ENCODE results near the gene TMPRSS6. TPM values are rescaled to one million over a fixed set of nuclear protein-coding genes. Genes with fewer than 3 reads are reported as not detected.

Gene TMPRSS6
- total RNA-seq, 1 donor from 2014 or later = not detected

DNA sequence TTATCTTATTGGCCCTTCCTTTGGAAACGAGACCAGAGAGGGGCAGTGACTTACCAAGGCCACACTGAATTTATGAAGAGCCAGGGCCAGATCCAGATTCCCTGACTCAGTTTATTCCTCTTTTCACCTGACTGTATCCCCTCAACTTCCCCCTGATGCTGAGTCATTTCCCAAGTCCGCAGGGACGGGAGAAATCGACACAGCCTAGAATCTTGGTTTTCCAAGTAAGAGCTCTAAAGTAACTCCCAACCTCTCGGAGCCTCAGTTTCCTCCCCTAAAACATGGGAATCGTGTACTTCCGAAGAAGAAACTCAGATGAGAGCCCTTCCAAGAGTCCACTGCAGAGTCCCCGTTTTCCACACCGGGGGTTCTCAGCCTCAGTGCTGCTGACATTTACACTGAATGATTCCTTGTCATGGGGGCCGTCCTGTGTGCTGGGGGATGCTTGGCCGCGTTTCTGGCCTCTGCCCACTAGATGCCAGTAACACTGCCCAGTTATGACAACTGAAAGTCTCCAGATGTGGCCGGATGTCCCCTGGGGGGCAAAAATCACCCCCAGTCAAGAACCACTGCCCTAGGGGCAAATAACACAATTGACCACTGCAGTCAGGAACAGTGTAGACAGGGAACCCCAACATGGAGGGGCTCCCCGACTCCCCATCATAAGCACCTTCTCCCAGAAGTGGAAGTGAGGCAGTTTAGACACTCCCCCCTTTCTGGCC is 78.8 kb downstream of the TMPRSS6 start:
- no peak for DNase-seq (ENCODE audit: low read depth)

DNA sequence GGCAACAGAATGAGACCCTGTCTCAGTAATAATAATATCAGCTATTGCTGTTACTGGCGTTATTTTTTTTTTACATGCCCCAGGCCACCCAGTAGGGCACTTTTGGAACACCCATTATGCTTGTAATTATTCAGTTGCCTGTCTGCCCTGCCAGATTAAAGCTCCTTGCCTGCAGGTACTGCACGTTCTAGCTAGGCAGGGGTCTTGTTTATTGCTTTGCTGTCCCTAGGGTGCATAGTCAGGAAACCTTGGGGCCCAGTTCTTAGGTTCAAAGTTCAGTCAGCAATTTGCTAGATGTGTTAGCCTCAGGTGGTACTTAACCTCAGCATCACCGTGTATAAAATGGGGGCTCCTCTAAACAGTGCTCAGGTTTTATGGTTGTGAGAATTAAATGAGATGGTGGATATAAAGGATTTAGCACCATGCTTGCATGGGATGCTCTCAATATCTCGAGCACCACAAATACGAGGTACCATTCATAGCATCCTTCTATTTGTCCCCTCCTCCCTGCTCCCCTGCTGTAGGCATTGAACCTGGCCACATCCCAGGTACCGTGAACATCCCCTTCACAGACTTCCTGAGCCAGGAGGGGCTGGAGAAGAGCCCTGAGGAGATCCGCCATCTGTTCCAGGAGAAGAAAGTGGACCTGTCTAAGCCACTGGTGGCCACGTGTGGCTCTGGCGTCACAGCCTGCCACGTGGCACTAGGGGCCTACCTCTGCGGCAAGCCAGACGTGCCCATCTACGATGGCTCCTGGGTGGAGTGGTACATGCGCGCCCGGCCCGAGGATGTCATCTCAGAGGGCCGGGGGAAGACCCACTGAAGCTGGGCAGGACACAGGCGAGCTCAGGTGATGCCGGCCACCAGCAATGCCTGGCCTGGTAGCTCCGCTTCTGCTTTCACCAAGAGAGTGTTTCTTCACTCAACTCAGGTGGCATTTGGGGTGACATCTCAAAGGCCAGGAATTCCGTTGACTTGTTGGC is 80.5 kb downstream of the TMPRSS6 start:
- DNase-seq (ENCODE audit: low read depth) = no peak

DNA sequence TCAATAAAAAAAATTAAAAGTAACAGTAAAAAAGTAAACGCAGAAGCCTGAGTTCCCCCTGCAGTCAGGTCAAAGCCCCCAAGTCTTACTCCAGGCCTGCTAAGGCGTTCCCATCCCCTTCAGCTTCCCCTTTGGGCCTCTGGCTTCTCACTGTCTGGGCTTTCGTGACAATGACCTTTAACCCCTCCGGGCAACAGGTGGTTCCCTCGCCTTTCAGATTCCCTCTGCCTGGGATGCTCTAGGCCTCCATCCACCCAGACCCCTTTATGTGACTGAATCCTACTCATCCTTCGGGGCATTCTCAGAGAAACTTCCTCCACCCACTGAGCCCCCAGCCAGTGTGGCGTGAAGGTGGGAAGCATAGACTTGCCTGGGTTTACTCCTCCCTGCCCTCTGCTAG is 82.0 kb downstream of the TMPRSS6 start:
- no peak for DNase-seq (ENCODE audit: low read depth)

DNA sequence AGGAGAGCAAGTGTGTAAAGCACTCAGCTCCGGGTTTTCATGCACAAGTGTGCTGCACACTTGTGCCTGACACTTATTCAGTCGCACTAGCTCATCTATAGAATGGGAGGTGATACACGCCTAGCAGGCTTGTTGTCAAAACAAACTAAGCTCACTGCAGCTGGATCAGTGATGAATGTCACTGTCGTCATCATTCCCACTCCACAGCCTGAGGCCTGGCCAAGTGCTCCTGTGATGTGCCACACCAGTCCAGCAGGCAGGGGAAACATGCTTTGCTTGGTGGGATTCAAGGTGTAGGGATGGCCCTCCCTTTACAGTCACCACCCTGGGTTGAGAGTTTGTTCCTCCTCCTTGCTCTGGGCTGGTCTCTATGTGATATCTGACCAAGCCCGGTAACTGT is 83.2 kb downstream of the TMPRSS6 start:
- no peak for DNase-seq (ENCODE audit: low read depth)

DNA sequence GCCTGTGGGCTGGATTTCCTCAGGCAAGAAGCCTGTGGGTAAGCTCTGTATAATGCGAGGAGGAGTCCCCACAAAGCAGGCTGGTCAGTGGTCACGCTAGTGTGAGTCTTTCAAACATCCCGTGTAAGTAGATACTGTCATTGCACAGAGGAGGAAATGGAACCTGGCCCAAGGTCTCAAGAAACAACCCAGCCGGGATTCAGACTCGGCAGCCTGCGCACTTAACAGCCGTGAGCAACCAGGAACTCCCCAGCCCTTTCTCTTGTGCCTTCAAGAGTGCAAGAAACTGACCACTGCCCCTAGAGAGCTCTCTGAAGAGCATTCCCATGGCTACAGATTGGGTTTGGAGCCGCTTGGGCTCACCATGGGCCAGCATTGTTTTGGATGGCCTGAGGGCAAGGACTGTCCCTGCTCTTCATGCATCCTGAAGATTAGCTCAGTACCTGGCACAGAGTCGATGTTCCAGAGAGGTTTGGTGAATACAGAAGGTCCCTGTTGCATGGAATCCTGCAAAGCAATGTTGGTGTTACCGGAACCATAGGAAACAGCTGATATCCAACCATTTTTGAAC is 83.9 kb downstream of the TMPRSS6 start:
- DNase-seq (ENCODE audit: low read depth) = no peak

DNA sequence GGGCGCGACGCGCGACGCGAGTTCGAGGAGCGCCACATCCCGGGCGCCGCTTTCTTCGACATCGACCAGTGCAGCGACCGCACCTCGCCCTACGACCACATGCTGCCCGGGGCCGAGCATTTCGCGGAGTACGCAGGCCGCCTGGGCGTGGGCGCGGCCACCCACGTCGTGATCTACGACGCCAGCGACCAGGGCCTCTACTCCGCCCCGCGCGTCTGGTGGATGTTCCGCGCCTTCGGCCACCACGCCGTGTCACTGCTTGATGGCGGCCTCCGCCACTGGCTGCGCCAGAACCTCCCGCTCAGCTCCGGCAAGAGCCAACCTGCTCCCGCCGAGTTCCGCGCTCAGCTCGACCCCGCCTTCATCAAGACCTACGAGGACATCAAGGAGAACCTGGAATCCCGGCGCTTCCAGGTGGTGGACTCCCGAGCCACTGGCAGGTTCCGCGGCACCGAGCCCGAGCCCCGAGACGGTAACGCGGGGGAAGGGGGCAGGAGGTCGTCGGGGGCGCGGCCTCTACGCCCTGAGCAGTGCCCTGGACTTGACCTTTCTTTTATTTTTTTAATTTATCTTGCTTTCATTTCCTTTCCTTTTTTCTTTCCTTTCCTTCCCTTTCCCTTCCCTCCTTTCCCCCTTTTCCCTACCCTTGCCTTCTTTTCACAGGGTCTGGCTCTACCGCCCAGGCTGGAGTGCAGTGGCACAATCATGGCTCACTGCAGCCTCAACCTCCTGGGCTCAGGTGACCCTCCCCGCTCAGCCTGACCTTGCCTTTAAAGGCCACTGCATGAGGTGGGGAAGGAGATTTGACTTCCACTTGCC is 85.0 kb downstream of the TMPRSS6 start:
- DNase-seq (ENCODE audit: low read depth) = no peak

DNA sequence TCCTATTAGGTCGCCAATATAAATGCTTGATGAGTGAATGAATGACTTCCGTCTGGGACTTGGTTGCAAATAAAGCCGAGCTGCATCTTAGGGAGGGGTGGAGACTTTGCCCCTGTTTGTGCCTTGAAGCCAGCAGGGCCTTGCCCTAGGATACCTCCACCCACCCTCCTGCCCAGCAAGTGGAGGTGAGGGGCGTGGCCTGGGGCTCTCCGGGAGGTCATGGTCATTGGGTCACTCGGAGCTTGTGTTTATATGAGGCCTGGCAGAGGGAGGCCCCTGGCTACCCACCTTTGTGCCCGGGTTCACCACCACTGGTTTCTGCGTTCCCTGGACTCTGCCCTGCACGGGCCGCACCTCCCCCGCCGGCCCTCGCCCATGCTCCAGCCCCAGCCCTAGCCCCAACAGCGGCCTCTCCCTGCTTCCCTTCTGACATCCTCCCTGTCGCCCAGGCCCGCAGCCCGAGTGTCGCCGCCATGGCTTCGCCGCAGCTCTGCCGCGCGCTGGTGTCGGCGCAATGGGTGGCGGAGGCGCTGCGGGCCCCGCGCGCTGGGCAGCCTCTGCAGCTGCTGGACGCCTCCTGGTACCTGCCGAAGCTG is 85.7 kb downstream of the TMPRSS6 start:
- DNase-seq (ENCODE audit: low read depth) = no peak

DNA sequence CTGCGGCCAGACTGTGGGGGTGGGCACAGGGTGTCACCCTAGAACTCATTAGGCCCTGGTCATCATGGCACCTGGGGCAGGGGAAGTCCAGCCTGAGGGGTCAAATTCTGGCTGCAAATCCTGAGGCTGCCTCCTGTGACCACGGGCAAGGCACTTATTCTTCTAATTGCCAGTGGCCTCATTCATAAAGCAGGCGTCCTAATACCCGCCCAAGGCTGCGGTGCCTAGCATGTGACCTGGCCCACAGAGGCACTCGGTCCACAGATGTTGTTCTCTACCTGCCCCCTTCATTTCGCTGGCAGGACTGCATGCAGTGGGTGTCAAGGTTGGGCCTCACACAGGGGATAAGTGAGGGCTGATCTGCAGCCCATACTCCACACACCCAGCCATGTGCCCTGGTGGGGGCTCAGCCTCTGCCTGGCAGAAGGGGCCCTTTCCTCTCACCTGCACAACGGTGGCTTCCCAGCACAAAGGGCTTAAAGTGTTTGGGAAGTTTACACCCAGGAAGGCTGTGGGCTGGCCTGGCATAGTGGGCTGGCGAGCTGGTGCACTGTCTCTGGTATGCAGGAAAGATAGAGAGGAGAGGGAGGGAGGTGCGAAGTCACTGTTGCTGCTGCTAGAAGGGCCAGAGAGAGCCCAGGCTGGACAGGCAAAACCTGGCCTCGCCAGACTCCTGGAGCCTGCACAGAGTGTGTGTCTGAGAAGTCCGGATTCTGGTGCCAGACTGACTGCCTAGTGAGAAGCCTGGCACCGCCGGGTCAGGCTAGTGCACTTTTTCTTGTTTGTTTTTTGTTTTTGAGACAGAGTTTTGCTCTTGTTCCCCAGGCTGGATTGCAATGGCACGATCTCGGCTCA is 86.8 kb downstream of the TMPRSS6 start:
- DNase-seq (ENCODE audit: low read depth) = no peak

DNA sequence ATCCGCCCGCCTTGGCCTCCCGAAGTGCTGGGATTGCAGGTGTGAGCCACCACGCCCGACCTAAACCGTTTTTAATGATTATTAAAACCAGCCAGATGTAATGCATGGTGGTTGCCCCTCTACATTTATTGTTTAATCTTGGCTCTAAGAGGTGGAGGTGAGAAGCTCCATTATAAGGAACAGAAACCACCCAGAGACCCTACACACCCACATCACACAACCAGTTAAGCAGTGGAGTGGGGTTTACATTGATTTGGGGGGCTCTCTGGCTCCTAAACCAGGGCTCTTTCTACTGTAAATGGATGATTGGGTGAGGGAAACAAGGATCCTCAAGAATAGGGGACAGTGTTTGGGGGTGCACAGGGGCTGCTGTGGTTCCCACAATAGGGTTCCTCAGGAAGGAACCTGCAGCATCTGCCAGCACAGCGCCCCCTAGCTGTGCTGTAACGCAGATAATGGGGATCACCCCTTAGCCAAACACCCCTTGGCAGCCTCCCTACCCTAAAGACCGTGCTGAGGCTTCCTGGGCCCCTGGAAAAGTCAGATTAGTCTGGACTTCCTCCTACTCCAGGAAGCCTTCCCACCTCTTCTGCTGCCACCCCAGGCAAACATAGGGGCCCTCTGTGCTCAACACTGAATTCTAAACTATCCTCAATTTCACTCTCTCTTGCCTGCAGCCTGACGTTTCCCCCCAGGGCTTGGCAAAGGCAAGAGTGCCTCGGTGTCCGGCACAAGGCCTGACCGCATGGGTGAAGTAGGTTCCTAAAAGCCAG is 87.6 kb downstream of the TMPRSS6 start:
- DNase-seq (ENCODE audit: low read depth) = peak; percentile 42

DNA sequence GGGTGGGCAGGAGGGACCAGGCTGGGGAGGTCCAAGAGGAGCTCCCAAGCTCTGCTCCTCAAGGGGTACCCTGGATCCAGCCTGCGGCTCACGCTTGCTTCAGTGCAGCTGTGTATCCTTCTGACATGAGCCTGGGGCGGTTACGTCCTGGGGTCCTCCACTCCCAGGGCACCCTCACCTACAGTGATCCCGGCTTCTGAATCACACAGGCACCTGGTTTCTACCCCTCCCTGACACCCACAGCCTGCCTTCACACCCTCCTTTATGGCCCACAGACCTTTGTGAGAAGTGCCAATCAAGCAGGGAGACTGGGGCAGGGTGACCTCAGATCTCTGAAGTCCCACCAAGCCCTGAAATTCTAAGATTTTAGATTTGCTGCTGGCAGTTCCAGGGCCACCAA is 88.5 kb downstream of the TMPRSS6 start:
- DNase-seq (ENCODE audit: low read depth) = no peak

DNA sequence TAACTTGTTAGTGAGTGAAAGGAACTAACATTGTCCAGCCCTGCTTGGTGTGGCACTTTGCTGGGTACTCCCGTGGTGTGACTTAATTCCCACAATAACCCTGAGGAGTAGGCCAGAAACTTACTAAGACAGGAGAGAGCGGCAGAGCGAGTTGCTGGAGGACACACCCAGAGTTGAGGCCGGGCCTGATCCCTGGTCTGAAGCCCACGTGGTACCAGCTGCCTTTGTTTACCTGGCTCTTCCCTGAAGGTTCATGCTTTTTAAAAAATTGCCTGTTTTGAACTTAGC is 89.4 kb downstream of the TMPRSS6 start:
- DNase-seq (ENCODE audit: low read depth) = peak; percentile 56

DNA sequence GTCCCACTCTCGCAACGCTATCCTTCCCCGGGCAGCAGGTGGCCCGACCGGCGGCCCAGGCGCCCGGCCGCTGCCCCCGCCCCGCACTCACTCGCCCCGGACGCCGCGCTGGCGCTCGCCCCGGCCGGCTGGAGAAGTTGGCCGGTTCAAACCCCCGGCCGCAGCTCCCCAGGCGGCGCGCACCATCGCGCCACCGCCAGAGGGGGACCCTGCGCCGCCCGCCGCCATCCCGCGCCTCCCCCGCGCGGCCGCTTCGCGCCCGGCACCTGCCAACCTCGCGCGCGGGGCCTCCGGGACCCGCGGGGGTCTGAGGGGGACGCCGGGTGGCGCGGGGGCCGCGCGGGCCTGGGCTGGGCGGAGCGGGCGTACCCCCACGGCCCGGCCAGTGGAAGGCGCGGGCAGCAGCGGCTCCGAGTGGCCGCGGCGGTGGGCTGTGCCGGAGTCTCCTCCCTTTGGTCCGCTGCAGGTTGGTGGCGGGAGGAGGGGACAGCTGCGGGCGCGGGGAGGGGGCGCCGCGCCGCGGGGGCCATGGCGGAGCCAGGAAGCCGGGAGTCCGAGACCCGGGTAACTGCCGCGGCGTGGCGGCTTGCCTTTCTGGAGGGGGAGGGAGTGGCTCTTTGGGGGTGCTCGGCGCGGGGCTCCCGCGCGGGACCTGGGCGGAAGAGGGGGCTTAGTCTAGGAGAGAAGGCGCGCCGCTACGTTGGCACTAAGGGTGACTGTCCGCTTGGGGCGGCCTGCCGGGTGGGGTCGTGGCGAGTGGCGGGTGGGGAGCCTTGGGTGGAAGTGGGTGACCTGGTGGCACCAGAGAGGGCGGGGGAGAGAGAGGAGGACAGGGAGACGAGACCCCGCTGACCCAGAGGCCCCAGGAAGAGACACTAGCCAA is 90.0 kb downstream of the TMPRSS6 start, which contains the start of the genes MPST and TST:
TSS of gene MPST (plus strand) at position 434 of the 883 bp plus-strand sequence. CDS start at position 529, 95 bp downstream.
TSS of gene TST (minus strand) at position 139 of the 883 bp plus-strand sequence. CDS start 715 bp downstream, outside the sequence.
- DNase-seq (ENCODE audit: low read depth) = peak; percentile 82

DNA sequence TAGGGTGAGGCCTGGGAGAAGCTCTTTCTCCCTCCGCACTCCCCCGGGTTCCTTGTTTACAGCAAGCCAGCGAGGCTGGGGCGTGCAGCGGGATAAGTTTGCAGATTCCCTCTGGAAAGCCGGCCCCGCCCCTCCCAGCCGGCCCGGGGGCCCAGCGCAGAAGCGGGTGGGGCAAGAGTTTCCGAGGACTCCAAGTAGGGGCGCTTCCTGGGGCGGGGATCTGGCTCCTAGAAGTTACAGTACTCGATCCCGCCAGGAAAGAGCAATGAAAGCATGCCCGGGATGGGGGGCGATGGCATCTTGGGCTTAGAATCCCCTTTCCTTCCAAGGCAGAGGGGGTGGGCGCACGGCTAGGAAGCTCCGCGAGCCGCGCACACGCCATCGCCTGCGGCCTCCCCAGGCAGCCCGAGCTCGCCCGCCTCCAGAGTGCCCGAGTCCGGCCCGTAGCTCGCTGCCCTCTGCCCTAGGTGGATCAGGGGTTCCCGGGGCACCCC is 90.7 kb downstream of the TMPRSS6 start:
- peak; percentile 54 for DNase-seq (ENCODE audit: low read depth)

DNA sequence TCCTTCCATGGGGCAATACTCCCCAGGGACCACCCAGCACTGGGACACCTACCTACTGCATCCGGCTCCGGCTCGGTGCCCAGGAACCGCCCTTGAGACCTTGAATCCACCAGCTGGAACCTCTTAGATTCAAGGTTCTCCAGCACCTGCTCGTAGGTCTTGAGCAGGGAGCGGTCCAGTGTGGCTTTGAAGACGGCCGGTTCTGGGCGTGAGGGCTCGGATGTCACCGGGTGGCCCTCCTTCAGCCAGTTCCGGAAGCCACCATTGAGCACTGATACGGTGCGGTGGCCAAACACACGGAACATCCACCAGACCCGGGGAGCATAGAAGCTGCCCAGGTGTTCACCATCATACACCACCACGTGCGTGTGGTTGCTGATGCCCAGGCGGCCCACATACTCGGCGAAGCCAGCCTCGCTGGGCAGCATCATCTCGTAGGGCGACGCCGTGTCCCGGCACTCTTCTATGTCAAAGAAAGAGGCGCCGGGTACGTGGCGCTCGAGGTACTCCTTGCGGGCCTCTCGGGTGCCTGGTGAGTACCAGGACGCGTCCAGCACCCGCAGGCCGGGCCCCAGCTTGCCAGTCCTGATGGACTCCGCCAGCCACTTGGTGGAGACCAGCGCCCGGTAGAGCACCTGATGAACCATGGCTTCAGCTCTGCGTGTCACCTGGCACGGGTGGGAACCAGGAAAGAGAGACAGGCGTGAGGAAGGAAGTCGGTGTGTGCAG is 91.3 kb downstream of the TMPRSS6 start:
- no peak for DNase-seq (ENCODE audit: low read depth)

DNA sequence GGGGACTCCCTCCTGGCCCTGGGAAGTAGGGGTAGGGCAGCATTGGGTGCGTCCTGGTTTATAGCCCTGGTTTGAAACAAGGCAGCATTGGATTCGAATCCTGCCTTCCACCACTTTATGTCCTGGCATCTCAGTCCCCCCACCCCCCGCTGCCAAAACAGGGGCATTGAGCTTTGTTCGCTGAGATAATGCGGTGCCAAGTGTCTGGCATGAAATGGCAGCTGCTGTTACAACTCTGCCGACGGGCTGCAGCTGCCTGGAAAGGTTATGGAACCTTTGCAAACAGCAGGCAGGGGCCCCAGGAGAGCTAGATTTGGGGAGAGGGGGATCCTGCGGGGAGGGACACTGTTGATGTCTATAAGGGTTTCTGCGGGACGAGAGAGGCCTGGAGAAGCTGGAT is 92.2 kb downstream of the TMPRSS6 start:
- peak; percentile 21 for DNase-seq (ENCODE audit: low read depth)

DNA sequence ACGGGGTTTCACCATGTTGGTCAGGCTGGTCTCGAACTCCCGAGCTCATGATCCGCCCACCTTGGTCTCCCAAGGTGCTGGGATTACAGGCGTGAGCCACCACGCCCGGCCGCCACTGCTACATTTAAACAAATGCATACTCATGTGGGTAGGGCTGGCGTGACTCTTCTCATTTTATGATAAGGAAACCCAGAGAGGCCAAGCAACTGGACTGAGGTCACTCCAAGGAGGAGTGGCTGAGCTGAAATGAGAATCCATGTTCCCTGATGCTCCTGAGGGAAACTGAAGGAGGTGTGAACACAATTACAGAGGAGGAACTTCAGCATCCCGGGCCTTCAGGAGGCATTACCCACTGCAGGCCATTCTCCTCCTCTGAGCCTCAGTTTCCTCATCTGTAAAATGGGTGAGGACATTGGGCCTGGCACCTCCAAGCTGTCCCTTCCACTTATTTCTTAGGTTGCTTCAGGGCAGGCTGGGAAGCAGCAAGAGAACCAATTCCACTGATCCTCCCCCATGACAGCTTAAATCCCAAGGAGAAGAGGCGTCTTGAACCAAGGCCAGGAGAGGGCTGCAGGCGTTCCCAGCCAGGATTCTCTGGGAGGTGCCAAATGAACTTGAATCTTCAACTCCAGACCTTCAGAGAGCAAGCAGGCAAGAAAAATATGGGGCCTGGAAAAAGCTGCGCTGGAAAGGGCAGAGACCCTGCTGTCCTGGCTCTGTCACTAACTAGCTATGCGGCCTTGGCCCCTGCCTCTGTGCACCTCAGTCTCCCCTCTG is 93.2 kb downstream of the TMPRSS6 start:
- no peak for DNase-seq (ENCODE audit: low read depth)

Data from myocyte (in vitro differentiated cells).